22Rv1 (cell line): ENCODE measurements around the gene UNC5B.

ENCODE experiments used
- ZFX ChIP-seq: fragments of 450-650 bp; IDR thresholded peaks from 2 replicates; pipeline ENCODE4 v1.6.1; 2017; ENCODE audit warnings: antibody characterized with exemption, borderline replicate concordance
- TF ChIP-seq, protein P1 (sequence below): fragments of 450-650 bp; IDR thresholded peaks from 2 replicates; pipeline ENCODE4 v1.5.1; 2017; ENCODE audit warnings: mild to moderate bottlenecking

DNA sequence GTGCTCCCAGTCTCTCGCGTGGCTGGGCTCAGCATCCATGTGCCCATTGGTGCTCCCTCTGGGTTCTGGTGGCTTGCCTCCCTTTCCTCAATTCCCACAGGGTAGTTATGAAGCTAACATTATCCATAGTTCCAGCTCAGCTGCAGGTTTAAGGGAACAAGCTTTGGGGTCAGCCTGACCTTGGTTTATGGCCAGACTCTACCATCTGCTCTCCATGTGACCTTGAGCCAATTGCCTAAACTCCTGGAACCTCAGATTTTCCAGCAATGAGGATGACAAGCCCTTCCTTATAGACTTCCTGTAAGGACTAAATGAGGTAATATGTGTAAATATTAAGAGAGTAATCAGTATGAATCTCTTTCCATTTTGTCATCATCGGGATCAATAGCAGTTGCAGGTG lies 96.6 kb downstream of the UNC5B start:
- TF ChIP-seq, protein P1, sequence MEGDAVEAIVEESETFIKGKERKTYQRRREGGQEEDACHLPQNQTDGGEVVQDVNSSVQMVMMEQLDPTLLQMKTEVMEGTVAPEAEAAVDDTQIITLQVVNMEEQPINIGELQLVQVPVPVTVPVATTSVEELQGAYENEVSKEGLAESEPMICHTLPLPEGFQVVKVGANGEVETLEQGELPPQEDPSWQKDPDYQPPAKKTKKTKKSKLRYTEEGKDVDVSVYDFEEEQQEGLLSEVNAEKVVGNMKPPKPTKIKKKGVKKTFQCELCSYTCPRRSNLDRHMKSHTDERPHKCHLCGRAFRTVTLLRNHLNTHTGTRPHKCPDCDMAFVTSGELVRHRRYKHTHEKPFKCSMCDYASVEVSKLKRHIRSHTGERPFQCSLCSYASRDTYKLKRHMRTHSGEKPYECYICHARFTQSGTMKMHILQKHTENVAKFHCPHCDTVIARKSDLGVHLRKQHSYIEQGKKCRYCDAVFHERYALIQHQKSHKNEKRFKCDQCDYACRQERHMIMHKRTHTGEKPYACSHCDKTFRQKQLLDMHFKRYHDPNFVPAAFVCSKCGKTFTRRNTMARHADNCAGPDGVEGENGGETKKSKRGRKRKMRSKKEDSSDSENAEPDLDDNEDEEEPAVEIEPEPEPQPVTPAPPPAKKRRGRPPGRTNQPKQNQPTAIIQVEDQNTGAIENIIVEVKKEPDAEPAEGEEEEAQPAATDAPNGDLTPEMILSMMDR = no peak
- TF ChIP-seq ZFX = no peak
